ENCODE results near the gene PRDM16.

PRDM16 gene

DNA sequence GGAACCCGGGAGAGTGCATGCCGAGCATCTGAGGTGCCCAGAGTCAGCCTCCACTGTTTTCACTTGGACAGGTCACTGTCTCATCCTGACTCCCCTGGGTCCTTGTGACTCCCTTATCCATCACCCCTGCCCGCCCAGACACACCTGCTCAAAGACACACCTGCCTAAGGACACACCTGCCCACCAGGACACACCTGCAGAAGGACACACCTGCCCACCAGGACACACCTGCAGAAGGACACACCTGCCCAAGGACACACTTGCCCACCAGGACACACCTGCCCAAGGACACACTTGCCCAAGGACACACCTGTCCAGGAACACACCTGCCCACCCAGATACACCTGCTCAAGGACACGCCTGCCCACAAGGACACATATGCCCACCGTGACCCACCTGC lies 314.7 kb downstream of the PRDM16 start:
- POLR2A ChIA-PET (ENCODE audit: low non-redundant PET): no interaction called here
- DNase-seq (ENCODE audit: low spot score): no peak
- CTCF ChIA-PET: no interaction called here
- TF ChIP-seq, protein P1, sequence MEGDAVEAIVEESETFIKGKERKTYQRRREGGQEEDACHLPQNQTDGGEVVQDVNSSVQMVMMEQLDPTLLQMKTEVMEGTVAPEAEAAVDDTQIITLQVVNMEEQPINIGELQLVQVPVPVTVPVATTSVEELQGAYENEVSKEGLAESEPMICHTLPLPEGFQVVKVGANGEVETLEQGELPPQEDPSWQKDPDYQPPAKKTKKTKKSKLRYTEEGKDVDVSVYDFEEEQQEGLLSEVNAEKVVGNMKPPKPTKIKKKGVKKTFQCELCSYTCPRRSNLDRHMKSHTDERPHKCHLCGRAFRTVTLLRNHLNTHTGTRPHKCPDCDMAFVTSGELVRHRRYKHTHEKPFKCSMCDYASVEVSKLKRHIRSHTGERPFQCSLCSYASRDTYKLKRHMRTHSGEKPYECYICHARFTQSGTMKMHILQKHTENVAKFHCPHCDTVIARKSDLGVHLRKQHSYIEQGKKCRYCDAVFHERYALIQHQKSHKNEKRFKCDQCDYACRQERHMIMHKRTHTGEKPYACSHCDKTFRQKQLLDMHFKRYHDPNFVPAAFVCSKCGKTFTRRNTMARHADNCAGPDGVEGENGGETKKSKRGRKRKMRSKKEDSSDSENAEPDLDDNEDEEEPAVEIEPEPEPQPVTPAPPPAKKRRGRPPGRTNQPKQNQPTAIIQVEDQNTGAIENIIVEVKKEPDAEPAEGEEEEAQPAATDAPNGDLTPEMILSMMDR (conservative IDR thresholded peaks at IDR 0.05; ENCODE audit: low read depth): no peak
- H3K27ac ChIP-seq: no peak overlapping the region

DNA sequence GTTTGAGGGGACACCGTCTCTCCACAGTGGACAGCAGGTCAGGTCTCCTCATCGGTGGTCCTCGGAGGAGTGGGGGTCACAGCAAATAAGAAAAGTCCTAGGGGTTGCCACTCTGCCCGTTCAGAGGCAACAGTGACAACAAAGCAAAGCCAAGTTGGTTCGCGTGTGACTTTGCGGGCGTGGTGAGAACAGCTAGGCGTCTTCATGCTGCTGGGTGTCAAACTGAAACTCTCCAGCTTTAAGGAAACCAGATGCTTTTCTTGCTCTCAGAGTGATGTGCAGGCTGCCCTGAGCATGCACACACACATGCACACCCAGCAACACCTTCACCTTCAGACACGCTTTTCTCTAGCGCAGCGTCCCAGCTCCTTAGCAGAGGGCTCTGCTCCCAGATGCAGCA lies 315.4 kb downstream of the PRDM16 start:
- ChIA-PET CTCF (interaction anchor here (0.6 kb wide), 1 partner anchor 1003 kb away, joined by 5 read pairs; no protein-coding TSS in a partner anchor), POLR2A (ENCODE audit: low non-redundant PET) (no interaction called here)
- TF ChIP-seq, protein P1 (conservative IDR thresholded peaks at IDR 0.05; ENCODE audit: low read depth): no peak
- H3K27ac ChIP-seq: no peak overlapping the region
- DNase-seq (ENCODE audit: low spot score): no peak

DNA sequence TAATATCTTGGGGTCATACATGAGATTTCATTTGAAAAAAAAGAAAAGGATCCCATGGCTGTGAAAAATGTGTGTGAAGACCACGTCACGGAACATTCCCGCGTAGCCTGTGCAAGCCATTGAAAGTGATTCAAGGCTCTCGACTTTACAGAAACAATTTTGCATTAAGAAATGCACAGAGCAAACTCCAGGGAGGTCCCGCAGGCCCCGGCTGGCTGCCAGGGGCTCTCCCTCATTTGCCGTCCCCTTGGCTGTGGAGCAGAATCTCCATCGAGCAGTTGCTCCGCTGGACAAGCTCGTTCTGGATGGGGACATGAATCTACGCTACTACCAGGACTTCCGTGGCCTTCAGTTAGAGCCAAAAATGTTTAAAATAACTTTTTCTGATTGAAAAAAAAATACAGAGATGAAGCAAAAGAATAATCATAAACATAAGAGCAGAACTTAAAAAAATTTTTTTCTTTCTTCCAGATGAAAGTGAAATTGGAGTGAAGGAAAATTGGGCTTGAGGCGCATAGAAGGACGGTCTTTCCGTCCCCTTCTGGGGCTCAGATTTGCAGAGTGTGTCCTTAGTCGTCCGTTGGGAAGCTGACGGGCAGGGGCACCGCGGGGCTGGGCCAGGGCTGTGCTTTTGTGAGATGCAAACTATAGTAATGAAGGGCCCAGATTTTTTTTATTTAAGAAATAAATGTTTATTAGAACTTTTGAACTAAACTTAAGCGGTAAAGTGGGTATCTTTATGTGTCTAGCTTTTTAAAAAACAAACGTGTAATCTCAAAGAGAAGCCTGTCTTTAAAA lies 317.4 kb downstream of the PRDM16 start:
- no peak for DNase-seq (ENCODE audit: low spot score)
- TF ChIP-seq, protein P1 (conservative IDR thresholded peaks at IDR 0.05; ENCODE audit: low read depth): no peak
- H3K27ac ChIP-seq: no peak overlapping the region
- CTCF ChIA-PET: no interaction called here
- POLR2A ChIA-PET (ENCODE audit: low non-redundant PET): no interaction called here

DNA sequence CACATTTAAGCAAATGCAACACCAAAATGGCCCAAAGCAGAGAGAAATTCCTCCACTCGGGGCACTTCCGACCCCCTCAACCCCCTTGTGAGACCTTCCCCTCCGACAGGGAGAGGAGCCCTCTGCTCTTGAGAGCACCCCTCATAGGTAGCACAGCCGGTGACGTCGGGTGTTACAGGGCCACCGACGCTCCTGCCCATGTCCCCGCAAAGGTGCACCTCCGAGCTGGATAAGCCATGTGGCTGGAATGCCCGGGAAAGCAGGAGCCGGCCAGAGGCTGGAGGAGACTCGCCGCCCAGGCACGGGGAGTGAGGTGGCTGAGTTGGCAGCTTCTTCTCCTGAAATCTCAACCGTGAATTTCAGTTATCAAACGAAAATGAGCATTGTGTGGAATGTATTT lies 318.4 kb downstream of the PRDM16 start:
- H3K27ac ChIP-seq: no peak overlapping the region
- TF ChIP-seq, protein P1 (conservative IDR thresholded peaks at IDR 0.05; ENCODE audit: low read depth): no peak
- DNase-seq (ENCODE audit: low spot score): no peak
- CTCF ChIA-PET: no interaction called here
- POLR2A ChIA-PET (ENCODE audit: low non-redundant PET): no interaction called here

DNA sequence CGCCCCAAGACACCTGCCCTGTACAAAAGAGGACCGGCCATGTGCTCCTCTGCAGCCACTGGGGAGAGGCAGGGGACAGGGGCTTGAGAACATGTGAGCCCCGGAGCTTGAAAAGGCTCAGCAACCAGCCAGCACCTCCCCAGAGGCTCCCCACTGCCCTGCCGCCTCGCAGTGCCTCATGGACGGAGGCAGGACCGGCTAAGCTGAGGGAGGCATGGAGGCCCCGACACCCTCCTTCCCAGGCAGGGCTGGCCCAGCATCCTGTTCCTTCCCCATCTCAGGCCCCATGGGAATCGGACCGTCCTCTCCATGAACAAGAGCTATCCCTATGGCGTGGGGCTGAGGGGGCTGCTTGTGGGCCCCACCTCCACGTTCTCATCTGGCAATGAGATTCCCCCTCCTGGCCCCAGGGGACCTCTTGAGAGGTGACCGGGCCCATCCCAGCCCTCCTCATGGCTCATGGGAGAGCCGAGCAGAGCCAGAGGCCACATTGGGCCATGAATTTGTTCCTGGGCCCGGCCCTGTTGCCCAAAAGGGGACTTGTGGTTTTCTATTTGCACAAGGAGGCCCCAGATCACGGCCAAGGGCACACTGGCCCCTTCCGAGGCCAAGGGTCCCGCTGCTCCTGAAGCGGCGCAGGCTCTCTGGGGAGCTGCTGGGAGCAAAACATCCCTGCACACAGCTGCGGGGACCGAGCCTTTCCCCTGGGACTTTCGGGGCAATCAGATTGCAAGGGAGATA lies 320.3 kb downstream of the PRDM16 start:
- ChIA-PET CTCF (no interaction called here), POLR2A (ENCODE audit: low non-redundant PET) (no interaction called here)
- TF ChIP-seq, protein P1 (conservative IDR thresholded peaks at IDR 0.05; ENCODE audit: low read depth): no peak
- no peak overlapping the region for H3K27ac ChIP-seq
- DNase-seq (ENCODE audit: low spot score): no peak

DNA sequence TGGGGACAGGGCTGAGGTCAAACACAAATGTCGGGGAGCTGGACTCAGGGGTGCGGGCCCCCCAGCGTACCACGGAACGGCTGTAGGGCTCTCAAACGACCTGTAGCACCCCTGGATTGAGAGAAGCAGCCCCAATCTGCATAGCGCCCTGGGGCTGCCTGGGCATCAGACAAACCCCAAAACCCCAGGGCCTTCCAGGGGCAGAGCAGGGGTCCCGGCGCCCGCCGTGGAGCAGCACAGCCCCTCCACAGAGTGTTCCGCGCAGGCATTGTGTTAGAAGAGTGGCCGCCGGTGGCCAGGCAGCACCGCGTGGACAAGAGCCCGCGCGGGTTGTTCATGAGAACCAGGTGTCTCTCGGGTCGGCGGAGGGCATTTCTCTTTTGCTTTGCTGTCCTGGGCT lies 321.3 kb downstream of the PRDM16 start:
- DNase-seq (ENCODE audit: low spot score): no peak
- POLR2A ChIA-PET (ENCODE audit: low non-redundant PET): no interaction called here
- TF ChIP-seq, protein P1 (conservative IDR thresholded peaks at IDR 0.05; ENCODE audit: low read depth): no peak
- CTCF ChIA-PET: no interaction called here
- no peak overlapping the region for H3K27ac ChIP-seq
